SU-DHL-6 (cell line): ENCODE data around the gene MTG1.

Experiments used
- H2AFZ ChIP-seq: fragments of 200-600 bp; sonication (generic); 2 replicates; pipeline ENCODE4 v1.6.1; 2014; ENCODE audit warnings: low read depth, mild to moderate bottlenecking, moderate library complexity, mixed read lengths, antibody characterized with exemption, low read length; ENCODE audit not compliant: severe bottlenecking
- H3F3A ChIP-seq: fragments of 200-600 bp; shearing (Covaris generic); 2 replicates; pipeline ENCODE4 v1.6.0; 2016; ENCODE audit warnings: antibody characterized with exemption, mild to moderate bottlenecking; ENCODE audit not compliant: insufficient read depth
- H3K27ac ChIP-seq: fragments of 200-600 bp; sonication (generic); 2 replicates; pipeline ENCODE4 v1.5.1; 2016; ENCODE audit warnings: low read depth, mild to moderate bottlenecking, low read length, moderate library complexity, mixed read lengths
- H3K27me3 ChIP-seq: fragments of 200-600 bp; sonication (generic), shearing (Covaris generic); 2 replicates; pipeline ENCODE4 v1.6.0; 2014; ENCODE audit warnings: mild to moderate bottlenecking, low read length
- H3K36me3 ChIP-seq: fragments of 200-600 bp; sonication (generic); 2 replicates; pipeline ENCODE4 v1.6.1; 2014; ENCODE audit warnings: mild to moderate bottlenecking, low read length, mixed read lengths
- H3K4me2 ChIP-seq: fragments of 300-600, 200-600 bp; shearing (Covaris generic), sonication (generic); 2 replicates; pipeline ENCODE4 v1.6.0; 2014; ENCODE audit warnings: low read length, low read depth, mild to moderate bottlenecking; ENCODE audit not compliant: poor library complexity, severe bottlenecking
- H3K4me3 ChIP-seq: fragments of 200-600 bp; sonication (generic); 2 replicates; pipeline ENCODE4 v1.5.1; 2014; ENCODE audit warnings: antibody characterized with exemption, low read length, mild to moderate bottlenecking, mixed read lengths; ENCODE audit not compliant: insufficient read depth, poor library complexity, severe bottlenecking
- H3K79me2 ChIP-seq: fragments of 200-600 bp; sonication (generic); 2 replicates; pipeline ENCODE4 v1.6.1; 2014; ENCODE audit warnings: mild to moderate bottlenecking, low read length, moderate library complexity; ENCODE audit not compliant: insufficient read depth
- H3K9ac ChIP-seq: fragments of 200-600 bp; sonication (generic); 2 replicates; pipeline ENCODE4 v1.7.0; 2014; ENCODE audit warnings: mild to moderate bottlenecking, low read length
- H3K9me2 ChIP-seq: fragments of 200-600 bp; sonication (generic); replicated peaks from 2 replicates; pipeline ENCODE4 v1.6.1; 2014; ENCODE audit warnings: low read length; ENCODE audit not compliant: insufficient read depth
- H3K9me3 ChIP-seq: fragments of 200-600 bp; sonication (generic); 2 replicates; pipeline ENCODE4 v1.6.1; 2014; ENCODE audit warnings: low read length, mixed read lengths; ENCODE audit not compliant: insufficient read depth
- H4K20me1 ChIP-seq: fragments of 200-600 bp; sonication (generic); 2 replicates; pipeline ENCODE4 v1.6.1; 2014; ENCODE audit warnings: low read depth, mild to moderate bottlenecking, antibody characterized with exemption, low read length, moderate library complexity, mixed read lengths
- EZH2phosphoT487 ChIP-seq: fragments of 200-600 bp; sonication (generic), shearing (Covaris generic); conservative IDR thresholded peaks from 2 replicates; pipeline ENCODE4 v1.6.1; 2018; ENCODE audit warnings: mild to moderate bottlenecking, antibody characterized with exemption, low read length, moderate library complexity, mixed read lengths
- TF ChIP-seq, protein P1 (sequence below): fragments of 200-600 bp; sonication (generic); IDR thresholded peaks from one replicate; pipeline ENCODE4 v1.5.1; 2017; ENCODE audit warnings: antibody characterized with exemption, mild to moderate bottlenecking, low read length, moderate library complexity; ENCODE audit not compliant: insufficient read depth, poor library complexity, severe bottlenecking

MTG1 gene

DNA sequence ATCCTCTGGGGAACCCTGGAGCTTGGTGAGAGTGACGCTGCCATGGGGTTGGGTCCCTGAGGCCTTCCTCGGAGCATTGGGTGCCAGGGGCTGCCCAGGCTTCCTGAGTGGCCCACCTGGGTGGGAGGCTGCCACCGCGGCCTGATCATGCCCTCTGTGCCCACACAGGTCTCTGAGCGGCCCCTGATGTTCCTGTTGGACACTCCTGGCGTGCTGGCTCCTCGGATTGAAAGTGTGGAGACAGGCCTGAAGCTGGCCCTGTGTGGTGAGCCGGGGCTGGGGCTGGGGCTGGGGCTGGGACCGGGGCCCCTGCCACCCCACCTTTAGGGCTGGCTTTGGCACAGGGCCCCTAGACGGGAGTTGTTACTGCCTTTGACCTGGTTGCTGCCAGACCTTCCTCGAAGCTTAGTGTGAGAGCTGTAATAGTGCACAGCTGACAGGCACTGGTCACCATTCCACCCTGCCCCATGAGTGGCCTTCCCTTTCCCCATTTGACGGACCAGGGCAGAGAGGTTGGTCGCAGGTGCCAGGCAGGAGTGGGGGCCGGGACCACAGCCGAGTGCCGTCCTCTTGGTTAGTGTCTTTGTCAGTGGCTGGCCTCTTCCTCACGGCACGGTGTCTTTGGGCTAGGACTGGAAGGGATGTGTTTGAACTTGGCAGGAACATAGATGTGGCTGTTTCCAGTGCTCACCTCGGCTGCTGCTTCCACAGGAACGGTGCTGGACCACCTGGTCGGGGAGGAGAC, 8.2 kb downstream of the MTG1 start:
- H3K36me3 ChIP-seq, result no peaks in the 10 kb centered on the region
- no peaks in the 10 kb centered on the region for H3F3A ChIP-seq
- no peak overlapping the region for H3K4me3 ChIP-seq
- H4K20me1 ChIP-seq, result no peaks in the 10 kb centered on the region
- H3K79me2 ChIP-seq, result peaks cover 13% of the 10 kb centered on the region; the same call in 1 of the 2 replicates
- no peak overlapping the region for H3K4me2 ChIP-seq
- H3K27ac ChIP-seq, result no peak overlapping the region
- no peaks in the 10 kb centered on the region for H3K27me3 ChIP-seq
- no peak for TF ChIP-seq EZH2phosphoT487
- TF ChIP-seq, protein P1, sequence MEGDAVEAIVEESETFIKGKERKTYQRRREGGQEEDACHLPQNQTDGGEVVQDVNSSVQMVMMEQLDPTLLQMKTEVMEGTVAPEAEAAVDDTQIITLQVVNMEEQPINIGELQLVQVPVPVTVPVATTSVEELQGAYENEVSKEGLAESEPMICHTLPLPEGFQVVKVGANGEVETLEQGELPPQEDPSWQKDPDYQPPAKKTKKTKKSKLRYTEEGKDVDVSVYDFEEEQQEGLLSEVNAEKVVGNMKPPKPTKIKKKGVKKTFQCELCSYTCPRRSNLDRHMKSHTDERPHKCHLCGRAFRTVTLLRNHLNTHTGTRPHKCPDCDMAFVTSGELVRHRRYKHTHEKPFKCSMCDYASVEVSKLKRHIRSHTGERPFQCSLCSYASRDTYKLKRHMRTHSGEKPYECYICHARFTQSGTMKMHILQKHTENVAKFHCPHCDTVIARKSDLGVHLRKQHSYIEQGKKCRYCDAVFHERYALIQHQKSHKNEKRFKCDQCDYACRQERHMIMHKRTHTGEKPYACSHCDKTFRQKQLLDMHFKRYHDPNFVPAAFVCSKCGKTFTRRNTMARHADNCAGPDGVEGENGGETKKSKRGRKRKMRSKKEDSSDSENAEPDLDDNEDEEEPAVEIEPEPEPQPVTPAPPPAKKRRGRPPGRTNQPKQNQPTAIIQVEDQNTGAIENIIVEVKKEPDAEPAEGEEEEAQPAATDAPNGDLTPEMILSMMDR, result no peak
- H3K9ac ChIP-seq, result no peak overlapping the region
- H3K9me2 ChIP-seq, result no peaks in the 10 kb centered on the region
- H3K9me3 ChIP-seq, result no peaks in the 10 kb centered on the region
- no peak overlapping the region for H2AFZ ChIP-seq

DNA sequence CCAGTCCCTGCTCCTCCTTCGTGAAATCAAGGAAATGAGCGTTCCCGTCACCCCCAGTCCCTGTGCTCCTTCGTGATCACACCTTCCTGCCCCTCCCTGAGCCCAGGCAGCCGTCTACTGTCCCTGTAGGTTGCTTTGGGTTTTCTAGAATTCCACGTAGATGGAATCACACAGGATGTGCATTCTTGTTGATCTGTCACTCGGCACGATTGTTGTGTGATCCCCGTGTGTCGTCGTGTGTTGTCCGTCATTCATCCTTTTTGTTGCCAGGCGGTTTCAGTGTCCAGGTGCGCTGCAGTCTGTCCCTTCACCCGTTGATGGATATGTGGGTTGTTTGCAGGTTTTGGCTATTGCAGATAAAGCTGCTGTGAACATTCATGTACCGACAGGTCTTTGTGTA, 9.4 kb downstream of the MTG1 start:
- Histone ChIP-seq H3K27me3 (no peaks in the 10 kb centered on the region), H3F3A (no peaks in the 10 kb centered on the region), H3K4me2 (no peak overlapping the region), H3K9ac (no peak overlapping the region), H3K36me3 (peaks cover 2% of the 10 kb centered on the region; the same call in 1 of the 2 replicates), H3K4me3 (no peak overlapping the region), H3K9me2 (no peaks in the 10 kb centered on the region), H2AFZ (no peak overlapping the region), H3K79me2 (peaks cover 21% of the 10 kb centered on the region; the same call in 1 of the 2 replicates), H4K20me1 (no peaks in the 10 kb centered on the region), H3K27ac (no peak overlapping the region), H3K9me3 (no peaks in the 10 kb centered on the region)
- TF ChIP-seq, protein P1, result no peak
- TF ChIP-seq EZH2phosphoT487, result no peak

DNA sequence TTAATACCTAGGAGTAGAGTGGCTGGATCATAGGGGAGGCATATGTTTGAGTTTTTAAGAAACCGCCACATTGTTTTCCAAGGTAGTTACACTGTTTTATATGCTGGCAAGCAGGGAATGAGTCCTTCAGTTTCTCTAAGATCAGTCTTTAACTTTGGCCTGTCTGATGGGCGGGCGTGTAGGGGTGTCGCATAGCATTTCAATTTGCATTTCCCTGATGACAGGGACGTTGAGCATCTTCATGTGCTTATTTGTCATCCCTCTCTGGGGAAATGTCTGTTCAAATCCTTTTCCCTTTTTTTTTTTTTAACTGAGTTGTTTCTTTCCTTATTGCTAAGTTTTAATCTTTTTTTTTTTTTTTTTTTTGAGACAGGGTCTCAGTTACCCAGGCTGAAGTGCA, 9.8 kb downstream of the MTG1 start:
- peaks cover 25% of the 10 kb centered on the region; the same call in 1 of the 2 replicates for H3K79me2 ChIP-seq
- H3K27ac ChIP-seq, result no peak overlapping the region
- TF ChIP-seq, protein P1, result no peak
- TF ChIP-seq EZH2phosphoT487, result no peak
- H3K4me2 ChIP-seq, result no peak overlapping the region
- no peaks in the 10 kb centered on the region for H3F3A ChIP-seq
- H3K36me3 ChIP-seq, result peaks cover 6% of the 10 kb centered on the region; the same call in 1 of the 2 replicates
- no peak overlapping the region for H3K9ac ChIP-seq
- H3K4me3 ChIP-seq, result no peak overlapping the region
- no peaks in the 10 kb centered on the region for H3K9me3 ChIP-seq
- H3K9me2 ChIP-seq, result no peaks in the 10 kb centered on the region
- no peaks in the 10 kb centered on the region for H3K27me3 ChIP-seq
- no peaks in the 10 kb centered on the region for H4K20me1 ChIP-seq
- no peak overlapping the region for H2AFZ ChIP-seq
